NCI-H128 (cell line): ENCODE data around the gene POU5F1.

Experiments used
- DNase-seq: peaks from one replicate; lab custom pipeline; 2025; ENCODE audit not compliant: unreplicated experiment; lab: John Stamatoyannopoulos, UW

Gene POU5F1

DNA sequence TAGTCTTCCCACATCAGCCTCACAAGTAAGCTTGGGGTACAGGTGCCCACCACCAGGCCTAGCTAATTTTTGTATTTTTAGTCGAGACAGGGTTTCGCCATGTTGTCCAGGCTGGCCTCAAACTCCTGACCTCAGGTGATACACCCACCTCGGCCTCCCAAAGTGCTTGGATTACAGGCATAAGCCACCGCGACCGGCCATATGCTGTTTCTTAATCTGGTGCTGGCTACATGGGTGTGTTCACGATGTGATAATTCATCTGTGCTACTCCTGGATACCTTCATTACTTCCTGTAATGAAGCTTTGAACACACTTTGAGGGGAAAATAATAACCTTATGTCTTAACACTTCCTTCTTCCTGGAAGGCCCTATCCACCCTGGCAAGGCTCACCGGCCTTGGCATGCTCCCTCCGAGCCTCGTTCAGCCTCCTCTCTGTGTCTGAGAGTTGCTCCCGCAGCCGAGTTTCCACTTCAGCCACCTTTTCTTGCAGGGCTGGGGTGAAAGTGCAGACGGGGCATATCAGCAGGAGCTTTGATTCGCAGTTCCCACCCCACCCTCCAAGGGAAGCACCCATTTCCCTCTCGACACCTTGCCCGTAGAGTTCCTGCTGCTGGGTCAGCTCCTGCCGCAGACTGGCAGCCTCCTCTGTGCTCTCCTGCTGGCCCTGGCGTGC lies 26.0 kb downstream of the POU5F1 start:
- no peak for DNase-seq

GRCh38 chr6:31143148-31143547 lies 27.3 kb downstream of the POU5F1 start:
- DNase-seq: no peak

GRCh38 chr6:31142361-31142761 lies 28.1 kb downstream of the POU5F1 start:
- DNase-seq: no peak

GRCh38 chr6:31140643-31141042 lies 29.8 kb downstream of the POU5F1 start:
- DNase-seq: no peak

GRCh38 chr6:31139599-31139998 lies 30.9 kb downstream of the POU5F1 start:
- DNase-seq: no peak

- DNase-seq: no peak
These were observed 31.5 kb downstream of the POU5F1 start, which contains the start of gene PSORS1C2 for GRCh38 chr6:31138982-31139381. PSORS1C2 (minus strand) TSS chr6:31139066; CDS start chr6:31139026, 40 bp downstream.

GRCh38 chr6:31135710-31136109 lies 34.8 kb downstream of the POU5F1 start:
- DNase-seq: no peak

DNA sequence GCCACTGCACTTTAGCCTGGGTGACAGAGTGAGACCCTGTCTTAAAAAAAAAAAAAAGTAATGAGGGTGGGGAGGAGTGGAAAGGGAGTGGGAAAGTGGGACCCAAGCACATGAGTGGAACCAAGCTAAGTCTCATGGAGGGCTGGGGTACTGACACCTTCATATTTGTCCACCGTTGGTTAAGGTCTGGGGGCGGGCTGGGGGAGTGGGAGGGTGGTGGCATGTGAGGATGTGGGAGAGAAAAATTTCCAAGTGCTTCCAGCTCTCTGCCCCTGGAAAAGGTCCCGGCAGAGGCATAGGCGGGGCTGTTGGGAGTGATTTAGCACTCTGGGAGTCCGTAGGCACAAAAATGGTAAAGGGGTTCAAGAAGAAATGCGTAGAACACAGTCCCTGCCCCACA lies 37.7 kb downstream of the POU5F1 start:
- DNase-seq: no peak

- no peak for DNase-seq
These were observed 38.9 kb downstream of the POU5F1 start for GRCh38 chr6:31131595-31131994.

GRCh38 chr6:31130751-31131150 lies 39.7 kb downstream of the POU5F1 start:
- DNase-seq: no peak

- DNase-seq: no peak
These were observed 41.4 kb downstream of the POU5F1 start for GRCh38 chr6:31129130-31129529.

DNA sequence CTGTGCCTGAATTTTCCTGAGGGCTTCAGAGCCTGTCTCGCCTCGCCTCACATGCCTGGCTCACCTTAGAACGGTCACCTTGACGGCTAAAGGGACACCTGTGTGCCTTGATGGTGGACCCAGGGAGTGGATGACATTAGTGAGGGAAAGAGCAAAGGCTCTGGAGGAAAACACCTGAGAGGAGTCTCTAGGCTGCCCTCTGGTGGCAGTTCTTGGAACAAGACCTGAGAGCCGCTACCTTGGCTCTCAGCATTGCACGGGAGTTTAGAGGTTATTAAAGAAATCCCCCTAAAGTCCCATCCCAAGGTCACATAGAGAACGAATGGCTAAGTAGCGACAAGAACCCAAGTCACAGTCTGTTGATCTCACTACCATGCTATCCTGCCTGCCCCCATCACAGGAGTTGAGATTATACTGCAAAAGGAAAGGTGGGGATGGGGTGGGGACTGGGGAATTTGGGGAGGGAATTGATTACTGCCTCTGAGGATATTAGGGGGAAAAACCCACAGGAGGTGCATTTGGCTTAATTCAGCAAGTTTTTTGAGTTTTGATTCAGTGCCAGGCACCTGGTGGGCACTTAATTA lies 42.3 kb downstream of the POU5F1 start:
- DNase-seq: peak; percentile 30

DNA sequence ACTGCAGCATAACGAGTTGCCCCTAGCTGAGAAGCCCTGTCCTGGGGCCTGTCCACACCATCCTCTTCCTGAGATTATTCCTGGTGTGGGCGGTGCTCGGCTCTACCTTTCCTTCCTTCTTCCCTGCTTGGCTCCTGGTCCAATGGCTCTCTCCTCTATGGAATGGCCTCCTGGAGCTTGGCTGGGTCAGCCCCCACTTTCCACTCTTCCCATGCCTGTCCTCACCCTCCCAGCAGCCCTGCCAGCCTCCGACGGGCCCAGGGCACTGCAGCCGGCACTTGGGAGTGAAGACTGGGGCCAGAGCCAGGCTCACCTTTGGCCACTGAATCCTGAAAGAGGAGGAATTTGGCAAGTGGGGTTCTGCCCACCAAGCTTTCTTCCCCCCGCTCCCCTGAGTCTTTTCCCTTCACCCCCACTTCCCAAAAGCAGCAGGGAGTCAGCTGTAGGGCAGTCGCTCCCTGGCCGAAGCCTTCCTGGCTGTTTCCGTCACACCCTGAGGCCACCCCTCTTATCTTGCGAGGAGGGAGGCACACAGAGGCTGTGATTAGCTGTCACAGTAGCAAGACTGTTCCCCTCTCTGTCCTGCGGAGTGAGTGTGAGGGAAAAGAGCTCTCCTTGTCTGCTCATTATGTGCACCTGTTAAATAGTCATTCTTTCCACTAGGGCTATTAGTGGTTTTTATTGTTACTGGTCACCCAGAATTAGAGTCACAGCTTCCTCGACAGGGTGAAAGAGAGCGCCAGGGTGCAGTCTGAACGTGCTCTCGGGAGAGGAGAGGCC lies 43.9 kb downstream of the POU5F1 start:
- no peak for DNase-seq

- DNase-seq: no peak
These were observed 44.7 kb downstream of the POU5F1 start for GRCh38 chr6:31125586-31126363.

DNA sequence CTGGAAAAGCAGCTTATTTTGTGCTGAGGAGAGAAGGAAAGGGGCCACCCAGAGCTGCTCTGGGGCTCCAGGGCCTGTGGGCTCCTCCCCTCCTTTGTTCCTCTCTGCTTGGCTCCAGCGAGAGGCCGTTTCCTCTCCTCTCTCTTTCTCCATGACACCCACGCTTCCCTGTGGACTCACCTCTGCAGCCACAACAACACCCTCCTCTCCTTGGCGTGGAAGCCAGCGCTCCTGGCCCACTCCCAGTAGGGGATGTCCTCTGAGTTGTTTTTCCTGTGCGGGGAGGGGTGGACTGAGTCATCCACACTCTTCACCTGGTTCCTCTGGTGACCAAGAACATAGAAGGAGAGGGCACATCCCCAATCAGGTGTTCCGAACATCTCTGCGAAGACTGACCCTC lies 45.3 kb downstream of the POU5F1 start:
- DNase-seq: no peak

GRCh38 chr6:31122791-31123706 lies 47.4 kb downstream of the POU5F1 start:
- DNase-seq: no peak

GRCh38 chr6:31121131-31121790 lies 49.2 kb downstream of the POU5F1 start:
- DNase-seq: no peak

DNA sequence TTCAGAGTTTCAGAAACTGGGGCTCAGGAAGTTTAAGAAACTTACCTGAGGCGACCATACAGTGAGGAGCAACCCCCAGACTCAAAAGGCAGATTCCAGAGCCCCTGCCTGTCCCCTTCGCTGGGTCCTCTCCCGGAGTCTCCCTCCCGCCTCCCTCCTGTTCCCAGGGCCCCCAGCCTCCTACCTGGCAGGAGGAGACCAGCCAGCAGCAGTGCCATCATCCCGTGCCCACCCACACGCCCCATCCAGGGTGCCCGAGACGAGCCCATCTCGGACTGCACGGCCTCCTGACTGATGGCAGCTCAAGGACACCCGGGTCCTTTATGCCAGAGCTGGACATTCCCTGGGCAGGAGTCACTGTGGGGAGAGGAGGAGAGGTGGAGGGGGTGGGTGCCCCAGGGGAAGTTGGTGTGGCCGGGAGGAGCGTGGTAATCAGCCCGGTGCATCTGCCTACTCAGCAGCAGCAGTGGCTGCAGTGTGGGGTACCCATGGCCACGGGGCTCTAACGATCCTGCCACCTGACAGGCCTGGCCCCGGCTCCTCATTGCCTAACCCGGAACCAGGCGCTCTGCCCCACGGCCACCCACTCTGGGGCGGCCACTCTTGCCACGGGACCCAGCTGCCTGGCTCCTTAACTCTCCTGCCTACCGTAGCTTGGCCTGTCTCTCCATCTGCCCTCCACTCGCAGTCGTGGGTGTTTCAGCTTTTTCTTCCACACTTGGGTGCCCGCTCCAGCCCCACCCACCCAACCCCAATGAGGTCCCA lies 50.1 kb downstream of the POU5F1 start, which contains the start of gene CDSN:
TSS of gene CDSN (minus strand) at position 296 of the 765 bp plus-strand sequence. CDS start at position 269, 27 bp downstream.
- DNase-seq: no peak

DNA sequence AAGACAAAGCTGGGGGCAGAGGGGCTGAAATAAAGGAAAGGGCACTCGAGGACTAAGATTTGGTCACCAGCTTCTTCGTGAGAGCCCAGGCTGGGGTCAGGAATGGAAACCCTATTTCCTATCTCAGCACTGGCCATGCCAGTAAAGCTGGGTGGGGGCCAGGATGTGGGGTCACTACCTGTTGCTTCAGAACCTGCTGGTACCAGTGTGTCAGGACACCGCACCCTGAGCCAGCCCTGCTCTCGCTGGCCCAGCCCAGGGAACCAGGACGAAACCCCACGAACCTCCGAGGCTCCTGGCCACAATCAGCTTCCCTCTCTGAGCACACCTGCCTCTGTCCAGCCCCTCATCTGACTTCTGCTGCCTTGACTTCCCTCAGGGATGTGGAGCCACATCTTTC lies 52.3 kb downstream of the POU5F1 start:
- no peak for DNase-seq
